Cardiac fibroblast (primary cell): ENCODE results near the gene ROBO1.

Experiments
- DNase-seq, 2 donors: peaks; one replicate each; pipeline versions ENCODE4 v3.0.0 to v3.0.0-alpha.2; 2010; ENCODE audit warnings: low read depth in 2 of 2
- H3K4me3 ChIP-seq, 2 donors: replicated peaks in 1 of 2; 1 replicate in 1 of 2; 2 replicates in 1 of 2; pipeline ENCODE4 v1.5.1; 2011; ENCODE audit warnings: low read depth in 2 of 2, low read length in 2 of 2, mild to moderate bottlenecking in 2 of 2, moderate library complexity in 1 of 2
- TF ChIP-seq, protein P1 (sequence below): IDR thresholded peaks from one replicate; pipeline ENCODE4 v1.5.1; 2011; ENCODE audit warnings: low read depth, mild to moderate bottlenecking, low read length, inconsistent platforms

ROBO1 gene

DNA sequence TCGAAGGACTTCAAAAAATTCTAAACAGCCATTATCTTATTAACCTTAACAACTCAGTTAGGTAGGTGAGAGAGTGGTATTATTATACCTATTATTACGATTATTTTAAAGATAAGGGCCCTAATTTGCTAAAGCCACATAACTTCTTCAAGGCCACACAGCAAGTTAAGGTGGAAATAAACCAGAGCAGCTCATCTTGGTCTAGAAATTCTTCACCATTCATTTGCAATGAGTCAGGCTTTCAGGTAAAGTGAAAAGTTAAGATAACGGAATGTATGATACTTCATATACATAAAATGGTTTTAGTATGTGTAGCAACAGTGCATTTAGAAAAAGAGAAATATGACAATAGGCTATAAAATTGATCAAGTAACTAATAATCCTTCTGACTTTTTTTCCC is 920.2 kb downstream of the ROBO1 start:
- no peak for DNase-seq
- H3K4me3 ChIP-seq = no peak overlapping the region
- TF ChIP-seq, protein P1, sequence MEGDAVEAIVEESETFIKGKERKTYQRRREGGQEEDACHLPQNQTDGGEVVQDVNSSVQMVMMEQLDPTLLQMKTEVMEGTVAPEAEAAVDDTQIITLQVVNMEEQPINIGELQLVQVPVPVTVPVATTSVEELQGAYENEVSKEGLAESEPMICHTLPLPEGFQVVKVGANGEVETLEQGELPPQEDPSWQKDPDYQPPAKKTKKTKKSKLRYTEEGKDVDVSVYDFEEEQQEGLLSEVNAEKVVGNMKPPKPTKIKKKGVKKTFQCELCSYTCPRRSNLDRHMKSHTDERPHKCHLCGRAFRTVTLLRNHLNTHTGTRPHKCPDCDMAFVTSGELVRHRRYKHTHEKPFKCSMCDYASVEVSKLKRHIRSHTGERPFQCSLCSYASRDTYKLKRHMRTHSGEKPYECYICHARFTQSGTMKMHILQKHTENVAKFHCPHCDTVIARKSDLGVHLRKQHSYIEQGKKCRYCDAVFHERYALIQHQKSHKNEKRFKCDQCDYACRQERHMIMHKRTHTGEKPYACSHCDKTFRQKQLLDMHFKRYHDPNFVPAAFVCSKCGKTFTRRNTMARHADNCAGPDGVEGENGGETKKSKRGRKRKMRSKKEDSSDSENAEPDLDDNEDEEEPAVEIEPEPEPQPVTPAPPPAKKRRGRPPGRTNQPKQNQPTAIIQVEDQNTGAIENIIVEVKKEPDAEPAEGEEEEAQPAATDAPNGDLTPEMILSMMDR = no peak

GRCh38 chr3:78847203-78847602 is 920.6 kb downstream of the ROBO1 start:
- H3K4me3 ChIP-seq = no peak overlapping the region
- no peak for DNase-seq
- TF ChIP-seq, protein P1 = no peak

DNA sequence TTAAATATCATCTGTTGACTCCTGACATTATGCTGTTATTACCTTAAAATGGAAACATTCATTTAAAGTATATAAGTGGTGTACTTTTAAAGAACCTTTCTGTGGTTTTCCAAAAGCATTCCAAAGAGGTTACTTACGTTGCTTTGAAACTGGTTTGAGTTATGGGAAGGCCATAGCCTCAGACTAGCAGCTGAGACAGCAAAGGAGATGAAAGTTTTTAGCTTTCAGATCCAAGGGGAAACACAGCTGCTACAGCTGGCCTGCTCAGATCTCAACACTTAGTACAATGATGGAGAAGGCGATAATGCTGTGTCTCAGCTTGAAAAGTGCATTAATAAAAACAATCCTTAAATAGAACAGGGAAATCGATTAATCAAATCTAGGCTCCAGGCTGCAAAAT is 921.1 kb downstream of the ROBO1 start:
- TF ChIP-seq, protein P1 = no peak
- DNase-seq = peak; percentile 30 to 65
- no peak overlapping the region for H3K4me3 ChIP-seq

GRCh38 chr3:78845605-78846004 is 922.2 kb downstream of the ROBO1 start:
- H3K4me3 ChIP-seq = no peak overlapping the region
- no peak for DNase-seq
- TF ChIP-seq, protein P1 = no peak

- no peak for DNase-seq
- no peak overlapping the region for H3K4me3 ChIP-seq
- TF ChIP-seq, protein P1 = no peak
Observed at GRCh38 chr3:78844307-78844706, 923.5 kb downstream of the ROBO1 start.

GRCh38 chr3:78839693-78840092 is 928.1 kb downstream of the ROBO1 start:
- DNase-seq = peak in 1 of 2 donors; percentile 27
- TF ChIP-seq, protein P1 = no peak
- no peak overlapping the region for H3K4me3 ChIP-seq

DNA sequence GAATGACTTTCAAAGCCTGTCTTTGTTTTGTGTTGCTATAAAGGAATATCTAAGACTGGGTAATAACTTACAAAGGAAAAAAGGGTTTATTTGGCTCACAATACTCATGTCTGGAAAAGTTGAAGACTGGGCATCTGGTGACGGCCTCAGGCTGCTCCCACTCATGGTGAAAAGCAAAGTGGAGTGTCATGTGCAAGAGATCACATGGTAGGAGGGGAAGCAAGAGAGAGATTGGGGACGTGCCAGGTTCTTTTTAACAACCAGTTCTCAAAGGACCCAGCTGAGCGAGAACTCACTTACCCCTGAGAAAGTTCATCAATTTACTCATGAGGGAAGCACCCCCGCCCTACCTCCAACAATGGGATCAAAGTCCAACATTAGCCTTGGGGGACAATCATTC is 929.4 kb downstream of the ROBO1 start:
- DNase-seq = no peak

More for the DNA sequence above, 929.4 kb downstream of the ROBO1 start:
- TF ChIP-seq, protein P1 = no peak
- H3K4me3 ChIP-seq = no peak overlapping the region
